ENCODE measurements around the gene PARP9.

- TF ChIP-seq EZH2 (IDR thresholded peaks at IDR 0.05; ENCODE audit: borderline replicate concordance, low read length), result no peak
- TF ChIP-seq, protein P1, sequence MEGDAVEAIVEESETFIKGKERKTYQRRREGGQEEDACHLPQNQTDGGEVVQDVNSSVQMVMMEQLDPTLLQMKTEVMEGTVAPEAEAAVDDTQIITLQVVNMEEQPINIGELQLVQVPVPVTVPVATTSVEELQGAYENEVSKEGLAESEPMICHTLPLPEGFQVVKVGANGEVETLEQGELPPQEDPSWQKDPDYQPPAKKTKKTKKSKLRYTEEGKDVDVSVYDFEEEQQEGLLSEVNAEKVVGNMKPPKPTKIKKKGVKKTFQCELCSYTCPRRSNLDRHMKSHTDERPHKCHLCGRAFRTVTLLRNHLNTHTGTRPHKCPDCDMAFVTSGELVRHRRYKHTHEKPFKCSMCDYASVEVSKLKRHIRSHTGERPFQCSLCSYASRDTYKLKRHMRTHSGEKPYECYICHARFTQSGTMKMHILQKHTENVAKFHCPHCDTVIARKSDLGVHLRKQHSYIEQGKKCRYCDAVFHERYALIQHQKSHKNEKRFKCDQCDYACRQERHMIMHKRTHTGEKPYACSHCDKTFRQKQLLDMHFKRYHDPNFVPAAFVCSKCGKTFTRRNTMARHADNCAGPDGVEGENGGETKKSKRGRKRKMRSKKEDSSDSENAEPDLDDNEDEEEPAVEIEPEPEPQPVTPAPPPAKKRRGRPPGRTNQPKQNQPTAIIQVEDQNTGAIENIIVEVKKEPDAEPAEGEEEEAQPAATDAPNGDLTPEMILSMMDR (IDR thresholded peaks at IDR 0.05; ENCODE audit: low read length), result no peak
Measured at GRCh38 chr3:122488262-122488973, 75.7 kb downstream of the PARP9 start.

Measured in OCI-LY1 (cell line).